ENCODE data around the gene PARD6B. TPM values are rescaled to one million over a fixed set of nuclear protein-coding genes. Genes with fewer than 3 reads are reported as not detected.

Gene PARD6B
- total RNA-seq, 1 donor from 2014 or later: 13.1 TPM

- Histone ChIP-seq H3K9me3 (ENCODE audit: insufficient read depth, low read depth, low read length) (no peaks in the 10 kb centered on the region), H3K27ac (ENCODE audit: low read depth, low read length) (peak overlapping the region; percentile 18), H3K27me3 (ENCODE audit: insufficient read depth, low read length) (no peaks in the 10 kb centered on the region), H3K4me1 (ENCODE audit: insufficient read depth, low read length) (peaks cover 22% of the 10 kb centered on the region), H3K36me3 (ENCODE audit: insufficient read depth, low read length) (no peaks in the 10 kb centered on the region), H4K20me1 (ENCODE audit: insufficient read depth, low read length) (no peaks in the 10 kb centered on the region), H2AFZ (ENCODE audit: low read depth, low read length) (no peak overlapping the region), H3K9ac (ENCODE audit: low read length) (no peak overlapping the region), H3K4me2 (ENCODE audit: low read length) (no peak overlapping the region), H3K4me3 (ENCODE audit: insufficient read depth, low read depth, low read length) (no peak overlapping the region), H3K79me2 (ENCODE audit: insufficient read depth, low read length) (no peaks in the 10 kb centered on the region)
- Mint-ChIP-seq H3K4me1 (ENCODE audit: low read depth, unreplicated experiment) (peaks cover 42% of the 10 kb centered on the region), H3K27ac (ENCODE audit: unreplicated experiment) (peak overlapping the region; percentile 70), H3K4me3 (ENCODE audit: unreplicated experiment) (no peak overlapping the region), H3K27me3 (ENCODE audit: low read depth, unreplicated experiment) (no peaks in the 10 kb centered on the region), H3K36me3 (ENCODE audit: low read depth, unreplicated experiment) (no peaks in the 10 kb centered on the region), H3K9me3 (ENCODE audit: unreplicated experiment) (no peaks in the 10 kb centered on the region)
- DNase-seq (ENCODE audit: low read depth) (peak; percentile 25), FAIRE-seq (no peak)
- TF ChIP-seq, protein P1, sequence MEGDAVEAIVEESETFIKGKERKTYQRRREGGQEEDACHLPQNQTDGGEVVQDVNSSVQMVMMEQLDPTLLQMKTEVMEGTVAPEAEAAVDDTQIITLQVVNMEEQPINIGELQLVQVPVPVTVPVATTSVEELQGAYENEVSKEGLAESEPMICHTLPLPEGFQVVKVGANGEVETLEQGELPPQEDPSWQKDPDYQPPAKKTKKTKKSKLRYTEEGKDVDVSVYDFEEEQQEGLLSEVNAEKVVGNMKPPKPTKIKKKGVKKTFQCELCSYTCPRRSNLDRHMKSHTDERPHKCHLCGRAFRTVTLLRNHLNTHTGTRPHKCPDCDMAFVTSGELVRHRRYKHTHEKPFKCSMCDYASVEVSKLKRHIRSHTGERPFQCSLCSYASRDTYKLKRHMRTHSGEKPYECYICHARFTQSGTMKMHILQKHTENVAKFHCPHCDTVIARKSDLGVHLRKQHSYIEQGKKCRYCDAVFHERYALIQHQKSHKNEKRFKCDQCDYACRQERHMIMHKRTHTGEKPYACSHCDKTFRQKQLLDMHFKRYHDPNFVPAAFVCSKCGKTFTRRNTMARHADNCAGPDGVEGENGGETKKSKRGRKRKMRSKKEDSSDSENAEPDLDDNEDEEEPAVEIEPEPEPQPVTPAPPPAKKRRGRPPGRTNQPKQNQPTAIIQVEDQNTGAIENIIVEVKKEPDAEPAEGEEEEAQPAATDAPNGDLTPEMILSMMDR (IDR thresholded peaks at IDR 0.05; ENCODE audit: insufficient read depth, low read depth, low read length): no peak
- no peak for TF ChIP-seq EZH2 (IDR thresholded peaks at IDR 0.05; ENCODE audit: insufficient read depth, low read length)
These were observed 15.0 kb downstream of the PARD6B start for GRCh38 chr20:50746138-50746940.

GRCh38 chr20:50747275-50747674 is 15.9 kb downstream of the PARD6B start:
- peak overlapping the region; percentile 47 for H3K4me2 ChIP-seq (ENCODE audit: low read length)
- H3K4me3 ChIP-seq (ENCODE audit: insufficient read depth, low read depth, low read length): no peak overlapping the region
- Mint-ChIP-seq H3K27ac (ENCODE audit: unreplicated experiment) (peak overlapping the region; percentile 42), H3K27me3 (ENCODE audit: low read depth, unreplicated experiment) (no peaks in the 10 kb centered on the region), H3K36me3 (ENCODE audit: low read depth, unreplicated experiment) (no peaks in the 10 kb centered on the region), H3K4me1 (ENCODE audit: low read depth, unreplicated experiment) (peaks cover 34% of the 10 kb centered on the region), H3K4me3 (ENCODE audit: unreplicated experiment) (no peak overlapping the region), H3K9me3 (ENCODE audit: unreplicated experiment) (no peaks in the 10 kb centered on the region)
- H2AFZ ChIP-seq (ENCODE audit: low read depth, low read length): no peak overlapping the region
- FAIRE-seq (no peak), DNase-seq (ENCODE audit: low read depth) (no peak)
- no peaks in the 10 kb centered on the region for H3K27me3 ChIP-seq (ENCODE audit: insufficient read depth, low read length)
- H3K9ac ChIP-seq (ENCODE audit: low read length): no peak overlapping the region
- no peaks in the 10 kb centered on the region for H3K79me2 ChIP-seq (ENCODE audit: insufficient read depth, low read length)
- no peak overlapping the region for H3K27ac ChIP-seq (ENCODE audit: low read depth, low read length)
- TF ChIP-seq EZH2 (IDR thresholded peaks at IDR 0.05; ENCODE audit: insufficient read depth, low read length): no peak
- TF ChIP-seq, protein P1 (IDR thresholded peaks at IDR 0.05; ENCODE audit: insufficient read depth, low read depth, low read length): no peak
- H3K9me3 ChIP-seq (ENCODE audit: insufficient read depth, low read depth, low read length): no peaks in the 10 kb centered on the region
- no peaks in the 10 kb centered on the region for H3K36me3 ChIP-seq (ENCODE audit: insufficient read depth, low read length)
- no peaks in the 10 kb centered on the region for H4K20me1 ChIP-seq (ENCODE audit: insufficient read depth, low read length)
- H3K4me1 ChIP-seq (ENCODE audit: insufficient read depth, low read length): peaks cover 16% of the 10 kb centered on the region

DNA sequence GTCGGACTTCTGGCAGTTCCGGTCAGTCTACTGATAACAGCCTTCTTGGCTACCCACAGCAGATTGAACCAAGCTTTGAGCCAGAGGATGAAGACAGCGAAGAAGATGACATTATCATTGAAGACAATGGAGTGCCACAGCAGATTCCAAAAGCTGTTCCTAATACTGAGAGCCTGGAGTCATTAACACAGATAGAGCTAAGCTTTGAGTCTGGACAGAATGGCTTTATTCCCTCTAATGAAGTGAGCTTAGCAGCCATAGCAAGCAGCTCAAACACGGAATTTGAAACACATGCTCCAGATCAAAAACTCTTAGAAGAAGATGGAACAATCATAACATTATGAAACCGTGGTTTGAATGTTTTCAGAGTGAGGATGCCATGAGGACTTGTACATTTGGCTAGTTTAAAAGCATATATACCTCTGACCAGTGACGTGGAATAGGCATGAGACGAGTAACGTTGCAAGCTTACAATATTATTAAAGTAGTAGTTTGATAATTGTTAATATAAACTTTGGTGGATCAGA is 18.8 kb downstream of the PARD6B start:
- no peak overlapping the region for H3K27ac ChIP-seq (ENCODE audit: low read depth, low read length)
- H3K4me3 ChIP-seq (ENCODE audit: insufficient read depth, low read depth, low read length): no peak overlapping the region
- DNase-seq (ENCODE audit: low read depth): no peak
- no peak for TF ChIP-seq EZH2 (IDR thresholded peaks at IDR 0.05; ENCODE audit: insufficient read depth, low read length)
- TF ChIP-seq, protein P1 (IDR thresholded peaks at IDR 0.05; ENCODE audit: insufficient read depth, low read depth, low read length): no peak
- H3K9me3 ChIP-seq (ENCODE audit: insufficient read depth, low read depth, low read length): no peaks in the 10 kb centered on the region
- H3K36me3 Mint-ChIP-seq (ENCODE audit: low read depth, unreplicated experiment): no peaks in the 10 kb centered on the region
- no peak for FAIRE-seq
- H3K27me3 ChIP-seq (ENCODE audit: insufficient read depth, low read length): no peaks in the 10 kb centered on the region
- no peak overlapping the region for H3K27ac Mint-ChIP-seq (ENCODE audit: unreplicated experiment)
- peaks cover 5% of the 10 kb centered on the region for H3K4me1 ChIP-seq (ENCODE audit: insufficient read depth, low read length)
- no peak overlapping the region for H2AFZ ChIP-seq (ENCODE audit: low read depth, low read length)
- H3K36me3 ChIP-seq (ENCODE audit: insufficient read depth, low read length): no peaks in the 10 kb centered on the region
- H3K4me1 Mint-ChIP-seq (ENCODE audit: low read depth, unreplicated experiment): peaks cover 19% of the 10 kb centered on the region
- H3K27me3 Mint-ChIP-seq (ENCODE audit: low read depth, unreplicated experiment): no peaks in the 10 kb centered on the region
- H3K79me2 ChIP-seq (ENCODE audit: insufficient read depth, low read length): no peaks in the 10 kb centered on the region
- no peak overlapping the region for H3K4me2 ChIP-seq (ENCODE audit: low read length)
- no peak overlapping the region for H3K4me3 Mint-ChIP-seq (ENCODE audit: unreplicated experiment)
- no peaks in the 10 kb centered on the region for H3K9me3 Mint-ChIP-seq (ENCODE audit: unreplicated experiment)
- H4K20me1 ChIP-seq (ENCODE audit: insufficient read depth, low read length): no peaks in the 10 kb centered on the region
- no peak overlapping the region for H3K9ac ChIP-seq (ENCODE audit: low read length)

Data from astrocyte (in vitro differentiated cells and primary cell).